ENCODE data around the gene ARID5B.

DNA sequence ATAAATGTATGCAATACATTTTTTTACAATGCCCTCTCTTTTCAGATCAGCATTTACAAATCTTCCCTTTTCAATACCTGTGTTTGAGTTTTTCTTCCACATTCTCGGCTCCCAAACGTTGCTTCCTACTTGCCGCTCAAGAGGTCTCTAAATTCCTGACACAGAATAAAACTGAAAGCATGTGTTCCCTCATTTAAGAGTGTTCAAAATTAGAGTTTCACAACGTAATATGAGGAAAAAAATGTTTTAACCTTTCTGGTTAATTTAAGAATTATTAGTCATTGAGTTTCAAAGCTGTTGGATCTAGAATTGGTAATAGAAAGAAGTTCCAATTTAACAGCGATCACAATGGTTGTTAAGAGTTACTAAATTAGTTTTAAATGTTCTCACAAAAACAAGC, 100.4 kb downstream of the ARID5B start:
- TF ChIP-seq, protein P1, sequence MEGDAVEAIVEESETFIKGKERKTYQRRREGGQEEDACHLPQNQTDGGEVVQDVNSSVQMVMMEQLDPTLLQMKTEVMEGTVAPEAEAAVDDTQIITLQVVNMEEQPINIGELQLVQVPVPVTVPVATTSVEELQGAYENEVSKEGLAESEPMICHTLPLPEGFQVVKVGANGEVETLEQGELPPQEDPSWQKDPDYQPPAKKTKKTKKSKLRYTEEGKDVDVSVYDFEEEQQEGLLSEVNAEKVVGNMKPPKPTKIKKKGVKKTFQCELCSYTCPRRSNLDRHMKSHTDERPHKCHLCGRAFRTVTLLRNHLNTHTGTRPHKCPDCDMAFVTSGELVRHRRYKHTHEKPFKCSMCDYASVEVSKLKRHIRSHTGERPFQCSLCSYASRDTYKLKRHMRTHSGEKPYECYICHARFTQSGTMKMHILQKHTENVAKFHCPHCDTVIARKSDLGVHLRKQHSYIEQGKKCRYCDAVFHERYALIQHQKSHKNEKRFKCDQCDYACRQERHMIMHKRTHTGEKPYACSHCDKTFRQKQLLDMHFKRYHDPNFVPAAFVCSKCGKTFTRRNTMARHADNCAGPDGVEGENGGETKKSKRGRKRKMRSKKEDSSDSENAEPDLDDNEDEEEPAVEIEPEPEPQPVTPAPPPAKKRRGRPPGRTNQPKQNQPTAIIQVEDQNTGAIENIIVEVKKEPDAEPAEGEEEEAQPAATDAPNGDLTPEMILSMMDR (tag by site-specific recombination; IDR thresholded peaks at IDR 0.05), result no peak
- TF ChIP-seq ZNF433 (tag by site-specific recombination; IDR thresholded peaks at IDR 0.05; ENCODE audit: low read depth) (no peak), ZNF776 (tag by site-specific recombination; IDR thresholded peaks at IDR 0.05; ENCODE audit: borderline replicate concordance) (no peak), ZFP37 (tag by site-specific recombination; IDR thresholded peaks at IDR 0.05) (no peak), YY1 (tag by site-specific recombination; IDR thresholded peaks at IDR 0.05) (no peak), TSHZ1 (tag by site-specific recombination; IDR thresholded peaks at IDR 0.05; ENCODE audit: borderline replicate concordance) (no peak), ZNF426 (tag by site-specific recombination; IDR thresholded peaks at IDR 0.05) (no peak), ZNF324 (tag by site-specific recombination; IDR thresholded peaks at IDR 0.05) (no peak), ZNF792 (tag by site-specific recombination; IDR thresholded peaks at IDR 0.05) (no peak), ZNF26 (tag by site-specific recombination; IDR thresholded peaks at IDR 0.05) (no peak)
- TF ChIP-seq, protein P2, sequence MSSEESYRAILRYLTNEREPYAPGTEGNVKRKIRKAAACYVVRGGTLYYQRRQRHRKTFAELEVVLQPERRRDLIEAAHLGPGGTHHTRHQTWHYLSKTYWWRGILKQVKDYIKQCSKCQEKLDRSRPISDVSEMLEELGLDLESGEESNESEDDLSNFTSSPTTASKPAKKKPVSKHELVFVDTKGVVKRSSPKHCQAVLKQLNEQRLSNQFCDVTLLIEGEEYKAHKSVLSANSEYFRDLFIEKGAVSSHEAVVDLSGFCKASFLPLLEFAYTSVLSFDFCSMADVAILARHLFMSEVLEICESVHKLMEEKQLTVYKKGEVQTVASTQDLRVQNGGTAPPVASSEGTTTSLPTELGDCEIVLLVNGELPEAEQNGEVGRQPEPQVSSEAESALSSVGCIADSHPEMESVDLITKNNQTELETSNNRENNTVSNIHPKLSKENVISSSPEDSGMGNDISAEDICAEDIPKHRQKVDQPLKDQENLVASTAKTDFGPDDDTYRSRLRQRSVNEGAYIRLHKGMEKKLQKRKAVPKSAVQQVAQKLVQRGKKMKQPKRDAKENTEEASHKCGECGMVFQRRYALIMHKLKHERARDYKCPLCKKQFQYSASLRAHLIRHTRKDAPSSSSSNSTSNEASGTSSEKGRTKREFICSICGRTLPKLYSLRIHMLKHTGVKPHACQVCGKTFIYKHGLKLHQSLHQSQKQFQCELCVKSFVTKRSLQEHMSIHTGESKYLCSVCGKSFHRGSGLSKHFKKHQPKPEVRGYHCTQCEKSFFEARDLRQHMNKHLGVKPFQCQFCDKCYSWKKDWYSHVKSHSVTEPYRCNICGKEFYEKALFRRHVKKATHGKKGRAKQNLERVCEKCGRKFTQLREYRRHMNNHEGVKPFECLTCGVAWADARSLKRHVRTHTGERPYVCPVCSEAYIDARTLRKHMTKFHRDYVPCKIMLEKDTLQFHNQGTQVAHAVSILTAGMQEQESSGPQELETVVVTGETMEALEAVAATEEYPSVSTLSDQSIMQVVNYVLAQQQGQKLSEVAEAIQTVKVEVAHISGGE (tag by site-specific recombination; conservative IDR thresholded peaks at IDR 0.05; ENCODE audit: low read depth), result no peak
- TF ChIP-seq, protein P3, sequence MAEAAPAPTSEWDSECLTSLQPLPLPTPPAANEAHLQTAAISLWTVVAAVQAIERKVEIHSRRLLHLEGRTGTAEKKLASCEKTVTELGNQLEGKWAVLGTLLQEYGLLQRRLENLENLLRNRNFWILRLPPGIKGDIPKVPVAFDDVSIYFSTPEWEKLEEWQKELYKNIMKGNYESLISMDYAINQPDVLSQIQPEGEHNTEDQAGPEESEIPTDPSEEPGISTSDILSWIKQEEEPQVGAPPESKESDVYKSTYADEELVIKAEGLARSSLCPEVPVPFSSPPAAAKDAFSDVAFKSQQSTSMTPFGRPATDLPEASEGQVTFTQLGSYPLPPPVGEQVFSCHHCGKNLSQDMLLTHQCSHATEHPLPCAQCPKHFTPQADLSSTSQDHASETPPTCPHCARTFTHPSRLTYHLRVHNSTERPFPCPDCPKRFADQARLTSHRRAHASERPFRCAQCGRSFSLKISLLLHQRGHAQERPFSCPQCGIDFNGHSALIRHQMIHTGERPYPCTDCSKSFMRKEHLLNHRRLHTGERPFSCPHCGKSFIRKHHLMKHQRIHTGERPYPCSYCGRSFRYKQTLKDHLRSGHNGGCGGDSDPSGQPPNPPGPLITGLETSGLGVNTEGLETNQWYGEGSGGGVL (tag by site-specific recombination; IDR thresholded peaks at IDR 0.05), result no peak

Data from HEK293 (cell line).